Occipital lobe (tissue), 1 donor: ENCODE measurements around the gene GGN. TPM values are rescaled to one million over a fixed set of nuclear protein-coding genes. Genes with fewer than 3 reads are reported as not detected.

Experiments used
- total RNA-seq: library from RNA; depleted of rRNA; stranded (reverse); fragments of >200 nt; gene quantifications from one replicate; pipeline ENCODE4 v1.2.3, GENCODE V29; 2014

The GGN gene
- total RNA-seq, 1 donor from 2014 or later: 0.62 TPM

Other genes with a start within 250 kb of the GGN start
- gene DPF1, start 163.8 kb downstream of the GGN start, total RNA-seq: 37.4 TPM
- gene PPP1R14A, start 131.7 kb downstream of the GGN start, total RNA-seq: 0.78 TPM
- 73.9 TPM for gene SPINT2, start 123.5 kb downstream of the GGN start, total RNA-seq
- not detected for gene C19orf33, start 83.8 kb downstream of the GGN start, total RNA-seq
- gene YIF1B, start 72.1 kb downstream of the GGN start, total RNA-seq: 41.8 TPM
- gene KCNK6, start 68.2 kb downstream of the GGN start, total RNA-seq: 0.31 TPM
- 10.5 TPM for gene CATSPERG, start 52.2 kb downstream of the GGN start, total RNA-seq
- 102 TPM for gene PSMD8, start 13.5 kb downstream of the GGN start, total RNA-seq
- 1.4 TPM for gene SPRED3, start 663 bp upstream of the GGN start, total RNA-seq
- gene FAM98C, start 15.1 kb upstream of the GGN start, total RNA-seq: 8.0 TPM
- gene RASGRP4, start 38.2 kb upstream of the GGN start, total RNA-seq: 0.16 TPM
- gene RYR1, start 45.7 kb upstream of the GGN start, total RNA-seq: 4.5 TPM
- 0.16 TPM for gene MAP4K1, start 229.9 kb upstream of the GGN start, total RNA-seq
- gene EIF3K, start 231.2 kb upstream of the GGN start, total RNA-seq: 149 TPM